HepG2 (cell line): ENCODE measurements around the gene PDGFA. TPM values are rescaled to one million over a fixed set of nuclear protein-coding genes. Genes with fewer than 3 reads are reported as not detected.

Experiments
- ARID5B ChIP-seq: IDR thresholded peaks from 2 replicates; pipeline ENCODE4 v1.4.0; 2020; ENCODE audit warnings: mild to moderate bottlenecking, missing genetic modification reagents
- ETV5 ChIP-seq: IDR thresholded peaks from 2 replicates; pipeline ENCODE4 v1.6.1; 2018; ENCODE audit warnings: missing biosample characterization, missing genetic modification reagents, inconsistent platforms, borderline replicate concordance
- GABPA ChIP-seq, 2 experiments: IDR thresholded peaks; 2 replicates each; pipeline ENCODE4 v1.6.1; 2011 to 2016; ENCODE audit warnings: low read depth in 2 of 2, low read length in 1 of 2, missing biosample characterization in 1 of 2, missing genetic modification characterization in 1 of 2
- HMGXB4 ChIP-seq, 2 experiments: sonication (generic) in 1 of 2; formaldehyde crosslinking in 1 of 2; IDR thresholded peaks; 2 replicates each; pipeline versions ENCODE4 v1.4.0 to v1.6.1; 2018 to 2020; ENCODE audit warnings: missing genetic modification reagents in 2 of 2, borderline replicate concordance in 1 of 2, low read depth in 1 of 2, mild to moderate bottlenecking in 1 of 2, missing biosample characterization in 1 of 2
- MEIS2 ChIP-seq: sonication (generic); formaldehyde crosslinking; IDR thresholded peaks from 2 replicates; pipeline ENCODE4 v1.9.0; 2021; ENCODE audit warnings: mild to moderate bottlenecking, missing genetic modification reagents
- NKX3-1 ChIP-seq: sonication (generic); formaldehyde crosslinking; IDR thresholded peaks from 2 replicates; pipeline ENCODE4 v1.5.0; 2020; ENCODE audit warnings: missing genetic modification reagents
- PATZ1 ChIP-seq: sonication (generic); formaldehyde crosslinking; IDR thresholded peaks from 2 replicates; pipeline ENCODE4 v1.4.0; 2020; ENCODE audit warnings: missing genetic modification reagents
- PCBP2 ChIP-seq: fragments of 200-400 bp; formaldehyde crosslinking; optimal IDR thresholded peaks from 2 replicates; pipeline ENCODE3; 2018; ENCODE audit warnings: low read length, low read depth; ENCODE audit not compliant: poor library complexity, severe bottlenecking
- SOX6 ChIP-seq, 2 experiments: fragments of 450-650 bp in 1 of 2; sonication (generic) in 1 of 2; formaldehyde crosslinking in 1 of 2; IDR thresholded peaks; 2 replicates each; pipeline versions ENCODE4 v1.4.0 to v1.6.1; 2017 to 2020; ENCODE audit warnings: antibody characterized with exemption in 1 of 2, mild to moderate bottlenecking in 1 of 2, missing genetic modification reagents in 1 of 2
- ZBED4 ChIP-seq: sonication (generic); formaldehyde crosslinking; IDR thresholded peaks from 2 replicates; pipeline ENCODE4 v1.4.0; 2020; ENCODE audit warnings: missing genetic modification reagents, borderline replicate concordance
- ZBTB46 ChIP-seq: sonication (generic); formaldehyde crosslinking; IDR thresholded peaks from 2 replicates; pipeline ENCODE4 v1.4.0; 2020; ENCODE audit warnings: mild to moderate bottlenecking, missing genetic modification reagents, borderline replicate concordance
- ZNF543 ChIP-seq: sonication (generic); formaldehyde crosslinking; IDR thresholded peaks from 2 replicates; pipeline ENCODE4 v1.4.0; 2020; ENCODE audit warnings: mild to moderate bottlenecking, missing genetic modification reagents
- polyA plus RNA-seq, 8 experiments: library from polyadenylated mRNA; depleted of rRNA in 3 of 8; stranded (reverse) in 7 of 8; unstranded in 1 of 8; fragments of >200 nt; fragmentation: Illumina TruSeq in 4 of 8; extraction: Trizol in 4 of 8; gene quantifications; 2 replicates each; pipeline versions ENCODE4 v1.2.1 to v1.2.3, GENCODE V29; 2011 to 2016; ENCODE audit warnings: low read depth in 4 of 8, missing spikeins in 1 of 8, mixed read lengths in 1 of 8; ENCODE audit not compliant: insufficient read depth in 1 of 8
- total RNA-seq, 5 experiments: library from RNA; depleted of rRNA; stranded (reverse); fragments of >200 nt; fragmentation: Illumina TruSeq; extraction: Trizol; gene quantifications; 2 replicates each; pipeline ENCODE4 v1.2.3, GENCODE V29; 2016; ENCODE audit warnings: low read depth in 1 of 5

PDGFA gene
- total and polyA plus RNA-seq, 2 of the 13 experiments (the other 11 are each of a cell fraction or from before 2014, with no cell fraction given) = 1.5 to 3.4 TPM

- TF ChIP-seq ARID5B (CRISPR knock-in tag) = no peak
- TF ChIP-seq ZBED4 (CRISPR knock-in tag) = no peak
- 0 out of 2 replicates have a peak, but pooled peaks have one; percentile 11 for TF ChIP-seq GABPA (IDR thresholded peaks at IDR 0.05; ENCODE audit: low read depth, low read length)
- no peak for TF ChIP-seq GABPA (CRISPR knock-in tag; IDR thresholded peaks at IDR 0.05; ENCODE audit: low read depth)
- no peak for TF ChIP-seq NKX3-1 (CRISPR knock-in tag)
- peak; percentile 2; the same call in 1 of the 2 replicates for TF ChIP-seq PATZ1 (CRISPR knock-in tag)
- no peak for TF ChIP-seq PCBP2
- TF ChIP-seq ETV5 = no peak
- TF ChIP-seq ZNF543 (CRISPR knock-in tag) = no peak
- no peak for TF ChIP-seq HMGXB4 (CRISPR knock-in tag; IDR thresholded peaks at IDR 0.05; ENCODE audit: borderline replicate concordance in 1 of 2, low read depth in 1 of 2)
- TF ChIP-seq MEIS2 = no peak
- TF ChIP-seq SOX6 (IDR thresholded peaks at IDR 0.05) = no peak
- TF ChIP-seq SOX6 (CRISPR knock-in tag; IDR thresholded peaks at IDR 0.05) = 0 out of 2 replicates have a peak, but pooled peaks have one; percentile 12
- TF ChIP-seq ZBTB46 (CRISPR knock-in tag) = no peak
Measured at GRCh38 chr7:522071-522950, 2.7 kb upstream of the PDGFA start (continued).
